HS-27A (cell line): ENCODE data around the gene RASGRP2.

Experiments used
- DNase-seq: peaks from one replicate; pipeline ENCODE4 v3.0.0-alpha.2; 2012; ENCODE audit warnings: low read depth, missing footprints

RASGRP2 gene

GRCh38 chr11:64739871-64740270 lies 4.1 kb downstream of the RASGRP2 start:
- DNase-seq = no peak

GRCh38 chr11:64736654-64737053 lies 7.3 kb downstream of the RASGRP2 start:
- no peak for DNase-seq

GRCh38 chr11:64735725-64736259 lies 8.2 kb downstream of the RASGRP2 start:
- DNase-seq = no peak

- no peak for DNase-seq
These were observed 8.9 kb downstream of the RASGRP2 start for GRCh38 chr11:64734811-64735724.

GRCh38 chr11:64731601-64732000 lies 12.3 kb downstream of the RASGRP2 start:
- DNase-seq = no peak

GRCh38 chr11:64729851-64730382 lies 14.0 kb downstream of the RASGRP2 start:
- DNase-seq = no peak

GRCh38 chr11:64728757-64729365 lies 15.1 kb downstream of the RASGRP2 start:
- DNase-seq = no peak

- DNase-seq = no peak
These were observed 16.9 kb downstream of the RASGRP2 start for GRCh38 chr11:64726867-64727530.

GRCh38 chr11:64726211-64726641 lies 17.7 kb downstream of the RASGRP2 start:
- no peak for DNase-seq

- DNase-seq = no peak
These were observed 18.9 kb downstream of the RASGRP2 start for GRCh38 chr11:64724863-64725532.

GRCh38 chr11:64723907-64724862 lies 19.8 kb downstream of the RASGRP2 start:
- no peak for DNase-seq

GRCh38 chr11:64723117-64723906 lies 20.6 kb downstream of the RASGRP2 start, which contains the start of gene NRXN2:
Gene NRXN2, minus strand, starts transcription at chr11:64723197. Its CDS starts 9,498 bp downstream, at chr11:64713699.
- DNase-seq = peak; percentile 51

GRCh38 chr11:64722141-64723065 lies 21.5 kb downstream of the RASGRP2 start:
- DNase-seq = no peak

- DNase-seq = no peak
These were observed 22.6 kb downstream of the RASGRP2 start for GRCh38 chr11:64721359-64721699.

- no peak for DNase-seq
These were observed 23.1 kb downstream of the RASGRP2 start for GRCh38 chr11:64720640-64721358.

- no peak for DNase-seq
These were observed 23.8 kb downstream of the RASGRP2 start for GRCh38 chr11:64720167-64720566.

GRCh38 chr11:64719406-64719805 lies 24.5 kb downstream of the RASGRP2 start:
- DNase-seq = no peak

GRCh38 chr11:64718780-64719124 lies 25.2 kb downstream of the RASGRP2 start:
- no peak for DNase-seq
